Esophagus squamous epithelium (tissue), 4 donors: Measurements from ENCODE around the gene HHIP.

ENCODE experiments used
- POLR2A ChIP-seq, 4 donors: fragments of 450-650 bp; IDR thresholded peaks; one replicate each; pipeline ENCODE4 v1.6.1; 2017; ENCODE audit warnings: antibody characterized with exemption in 4 of 4, mild to moderate bottlenecking in 4 of 4, moderate library complexity in 3 of 4
- TF ChIP-seq, protein P1 (sequence below), 6 experiments: fragments of 450-650 bp in 4 of 6; fragments of 200-600 bp in 2 of 6; sonication (generic) in 2 of 6; IDR thresholded peaks; one replicate each; pipeline ENCODE4 v1.5.1; 2016 to 2019; ENCODE audit warnings: antibody characterized with exemption in 6 of 6, mild to moderate bottlenecking in 4 of 6, moderate library complexity in 4 of 6

DNA sequence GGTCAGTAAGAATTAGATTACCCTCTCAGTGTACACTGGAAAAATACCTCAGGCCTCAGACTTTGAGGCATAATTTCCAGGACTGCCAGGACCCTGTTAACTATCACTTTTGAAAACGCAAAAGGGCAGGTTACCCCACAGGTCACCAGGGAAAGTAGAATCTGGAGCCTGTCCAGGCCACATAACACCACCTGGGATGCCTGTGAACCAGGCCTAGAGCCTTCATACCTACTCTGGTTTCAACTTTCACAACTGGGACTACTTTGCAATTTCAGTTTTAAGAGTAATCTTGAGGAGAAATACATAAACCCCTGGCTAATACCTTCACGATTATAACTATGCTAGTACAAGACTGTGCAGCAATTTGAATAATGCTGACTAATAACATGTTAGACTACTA is 132.4 kb downstream of the HHIP start:
- TF ChIP-seq, protein P1, sequence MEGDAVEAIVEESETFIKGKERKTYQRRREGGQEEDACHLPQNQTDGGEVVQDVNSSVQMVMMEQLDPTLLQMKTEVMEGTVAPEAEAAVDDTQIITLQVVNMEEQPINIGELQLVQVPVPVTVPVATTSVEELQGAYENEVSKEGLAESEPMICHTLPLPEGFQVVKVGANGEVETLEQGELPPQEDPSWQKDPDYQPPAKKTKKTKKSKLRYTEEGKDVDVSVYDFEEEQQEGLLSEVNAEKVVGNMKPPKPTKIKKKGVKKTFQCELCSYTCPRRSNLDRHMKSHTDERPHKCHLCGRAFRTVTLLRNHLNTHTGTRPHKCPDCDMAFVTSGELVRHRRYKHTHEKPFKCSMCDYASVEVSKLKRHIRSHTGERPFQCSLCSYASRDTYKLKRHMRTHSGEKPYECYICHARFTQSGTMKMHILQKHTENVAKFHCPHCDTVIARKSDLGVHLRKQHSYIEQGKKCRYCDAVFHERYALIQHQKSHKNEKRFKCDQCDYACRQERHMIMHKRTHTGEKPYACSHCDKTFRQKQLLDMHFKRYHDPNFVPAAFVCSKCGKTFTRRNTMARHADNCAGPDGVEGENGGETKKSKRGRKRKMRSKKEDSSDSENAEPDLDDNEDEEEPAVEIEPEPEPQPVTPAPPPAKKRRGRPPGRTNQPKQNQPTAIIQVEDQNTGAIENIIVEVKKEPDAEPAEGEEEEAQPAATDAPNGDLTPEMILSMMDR (IDR thresholded peaks at IDR 0.05): no peak
- TF ChIP-seq POLR2A (IDR thresholded peaks at IDR 0.05): no peak
